Measurements from ENCODE around the gene VRK2.
"Not testable (repeated sequence)": the region's sequence is repeated elsewhere in the genome, so short reads cannot be mapped to it uniquely, and the experiment has no call there.

VRK2 gene

GRCh38 chr2:58107803-58108710, 61.5 kb downstream of the VRK2 start:
- H3K27me3 ChIP-seq (ENCODE audit: control insufficient read depth, insufficient read depth, low read length) = no peaks in the 10 kb centered on the region
- no peak overlapping the region for H2AFZ ChIP-seq
- no peak overlapping the region for H3K9ac ChIP-seq
- H3K36me3 ChIP-seq (ENCODE audit: control insufficient read depth, insufficient read depth, low read length) = no peaks in the 10 kb centered on the region
- no peaks in the 10 kb centered on the region for H3K4me1 ChIP-seq
- no peak overlapping the region for H3K4me2 ChIP-seq (ENCODE audit: low read length)
- H3K4me3 ChIP-seq (ENCODE audit: low read depth, low read length) = no peak overlapping the region
- no peak for TF ChIP-seq CTCF (IDR thresholded peaks at IDR 0.05)
- H3K27ac ChIP-seq = no peak overlapping the region
- H3K9me3 ChIP-seq (ENCODE audit: control insufficient read depth, low read length) = no peaks in the 10 kb centered on the region
- H3K79me2 ChIP-seq = no peaks in the 10 kb centered on the region

DNA sequence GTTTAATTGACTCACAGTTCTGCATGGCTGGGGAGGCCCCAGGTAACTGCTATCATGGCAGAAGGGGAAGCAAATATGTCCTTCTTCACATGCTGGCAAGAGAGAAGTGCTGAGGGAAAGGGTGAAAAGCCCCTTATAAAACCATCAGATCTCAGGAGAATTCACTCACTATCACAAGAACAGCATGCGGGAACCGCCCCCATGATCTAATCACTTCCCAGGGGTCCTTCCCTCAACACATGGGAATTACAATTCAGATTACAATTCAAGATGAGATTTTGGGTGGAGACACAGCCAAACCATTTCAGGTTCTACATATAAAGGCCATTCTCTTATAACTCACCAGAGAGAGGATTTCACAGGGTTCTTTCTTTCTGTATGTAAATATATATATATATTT, 62.9 kb downstream of the VRK2 start:
- no peak for TF ChIP-seq CTCF (IDR thresholded peaks at IDR 0.05)
- H3K36me3 ChIP-seq (ENCODE audit: control insufficient read depth, insufficient read depth, low read length) = no peaks in the 10 kb centered on the region

GRCh38 chr2:58110765-58111164, 64.2 kb downstream of the VRK2 start:
- Histone ChIP-seq H3K9ac (no peak overlapping the region), H3K9me3 (ENCODE audit: control insufficient read depth, low read length) (no peaks in the 10 kb centered on the region), H3K4me3 (ENCODE audit: low read depth, low read length) (no peak overlapping the region), H3K4me1 (no peaks in the 10 kb centered on the region), H2AFZ (no peak overlapping the region), H3K79me2 (no peaks in the 10 kb centered on the region), H3K36me3 (ENCODE audit: control insufficient read depth, insufficient read depth, low read length) (no peaks in the 10 kb centered on the region), H3K4me2 (ENCODE audit: low read length) (no peak overlapping the region), H3K27me3 (ENCODE audit: control insufficient read depth, insufficient read depth, low read length) (no peaks in the 10 kb centered on the region), H3K27ac (no peak overlapping the region)
- TF ChIP-seq CTCF (IDR thresholded peaks at IDR 0.05) = no peak

More for the DNA sequence above, 62.9 kb downstream of the VRK2 start:
- no peak overlapping the region for H3K4me2 ChIP-seq (ENCODE audit: low read length)
- H3K4me3 ChIP-seq (ENCODE audit: low read depth, low read length) = no peak overlapping the region
- no peaks in the 10 kb centered on the region for H3K27me3 ChIP-seq (ENCODE audit: control insufficient read depth, insufficient read depth, low read length)
- H3K9me3 ChIP-seq (ENCODE audit: control insufficient read depth, low read length) = no peaks in the 10 kb centered on the region
- no peak overlapping the region for H2AFZ ChIP-seq
- no peak overlapping the region for H3K9ac ChIP-seq
- no peaks in the 10 kb centered on the region for H3K79me2 ChIP-seq
- no peak overlapping the region for H3K27ac ChIP-seq
- no peaks in the 10 kb centered on the region for H3K4me1 ChIP-seq

GRCh38 chr2:58113563-58113962, 67.0 kb downstream of the VRK2 start:
- not testable (repeated sequence) for H3K79me2 ChIP-seq; H3K27me3 ChIP-seq (ENCODE audit: control insufficient read depth, insufficient read depth, low read length); H3K4me2 ChIP-seq (ENCODE audit: low read length); H3K4me3 ChIP-seq (ENCODE audit: low read depth, low read length); H3K27ac ChIP-seq; H3K4me1 ChIP-seq; H2AFZ ChIP-seq; H3K36me3 ChIP-seq (ENCODE audit: control insufficient read depth, insufficient read depth, low read length); H3K9me3 ChIP-seq (ENCODE audit: control insufficient read depth, low read length); H3K9ac ChIP-seq

- H3K79me2 ChIP-seq = no peaks in the 10 kb centered on the region
- H3K9ac ChIP-seq = no peak overlapping the region
- no peaks in the 10 kb centered on the region for H3K9me3 ChIP-seq (ENCODE audit: control insufficient read depth, low read length)
- H3K4me3 ChIP-seq (ENCODE audit: low read depth, low read length) = no peak overlapping the region
- no peak overlapping the region for H3K27ac ChIP-seq
- H3K36me3 ChIP-seq (ENCODE audit: control insufficient read depth, insufficient read depth, low read length) = no peaks in the 10 kb centered on the region
- H2AFZ ChIP-seq = no peak overlapping the region
- no peaks in the 10 kb centered on the region for H3K27me3 ChIP-seq (ENCODE audit: control insufficient read depth, insufficient read depth, low read length)
- H3K4me2 ChIP-seq (ENCODE audit: low read length) = no peak overlapping the region
- TF ChIP-seq CTCF (IDR thresholded peaks at IDR 0.05) = no peak
- no peaks in the 10 kb centered on the region for H3K4me1 ChIP-seq
Measured at GRCh38 chr2:58120626-58121229, 74.1 kb downstream of the VRK2 start.

Data from parathyroid adenoma (tissue), 2 donors.